HCT116 (cell line): ENCODE results near the gene BRD9. TPM values are rescaled to one million over a fixed set of nuclear protein-coding genes. Genes with fewer than 3 reads are reported as not detected.

Experiments
- ATAC-seq: fragments of 200-7000 bp; cut with Tn5 transposase; 2 replicates; pipeline ENCODE4 v1.9.1; 2020; ENCODE audit warnings: mild to moderate bottlenecking, moderate library complexity
- BruUV-seq: library from RNA; stranded (reverse); fragments of 400-500 nt; replicated peaks from 2 replicates; lab custom pipeline; 2021; lab: Mats Ljungman, UMichigan
- CTCF ChIA-PET: fragments of 300-600 bp; sonication (Branson Sonifier 250); formaldehyde crosslinking; loops from one replicate; lab custom pipeline; 2021; ENCODE audit warnings: antibody characterized with exemption; lab: Charles Lee
- POLR2A ChIA-PET: fragments of 300-600, 350-600 bp; sonication (Branson Sonifier 250); formaldehyde crosslinking; loops from one replicate; lab custom pipeline; 2021; ENCODE audit warnings: antibody characterized with exemption; lab: Charles Lee
- RAD21 ChIA-PET, 2 experiments: fragments of 300-600 bp; sonication (Branson Sonifier 250); formaldehyde crosslinking; loops; one replicate each; lab custom pipeline; 2023; ENCODE audit warnings: low total read pairs in 2 of 2; ENCODE audit not compliant: uncharacterized antibody in 2 of 2, unreplicated experiment in 2 of 2, low non-redundant PET in 1 of 2; lab: Charles Lee
- DNase-seq: peaks from one replicate; pipeline ENCODE4 v3.0.0-alpha.2; 2010; ENCODE audit warnings: low read depth, low spot score
- H2AFZ ChIP-seq: fragments of 200-600 bp; shearing (Covaris generic), sonication (generic); 2 replicates; pipeline ENCODE4 v1.6.1; 2017; ENCODE audit warnings: low read depth, mixed run types, mixed read lengths, antibody characterized with exemption, low read length; ENCODE audit not compliant: poor library complexity, severe bottlenecking
- H3K27ac ChIP-seq: 2 replicates; pipeline ENCODE4 v1.5.1; 2012; ENCODE audit warnings: low read depth, low read length
- H3K27me3 ChIP-seq: fragments of 200-600 bp; sonication (generic); 2 replicates; pipeline ENCODE4 v1.6.1; 2016; ENCODE audit warnings: mixed run types, low read length, mixed read lengths; ENCODE audit not compliant: insufficient read depth
- H3K36me3 ChIP-seq, 2 experiments: fragments of 200-500 bp in 1 of 2; fragments of 200-600 bp in 1 of 2; sonication (Bioruptor generic) in 1 of 2; sonication (generic) in 1 of 2; 2 replicates each; pipeline versions ENCODE4 v1.5.1 to v1.6.1; 2014 to 2016; ENCODE audit warnings: low read length in 2 of 2, inconsistent platforms in 1 of 2, mixed read lengths in 1 of 2, mixed run types in 1 of 2; ENCODE audit not compliant: insufficient read depth in 2 of 2, control insufficient read depth in 1 of 2
- H3K4me1 ChIP-seq, 2 experiments: fragments of 200-600 bp in 1 of 2; sonication (generic) in 1 of 2; 2 replicates each; pipeline versions ENCODE4 v1.5.1 to v1.6.1; 2012 to 2017; ENCODE audit warnings: low read length in 2 of 2, inconsistent platforms in 1 of 2, mild to moderate bottlenecking in 1 of 2, mixed read lengths in 1 of 2, mixed run types in 1 of 2, moderate library complexity in 1 of 2; ENCODE audit not compliant: insufficient read depth in 2 of 2, control insufficient read depth in 1 of 2
- H3K4me2 ChIP-seq: fragments of 200-600 bp; sonication (generic); 2 replicates; pipeline ENCODE4 v1.6.1; 2017; ENCODE audit warnings: mixed run types, low read length, mixed read lengths
- H3K4me3 ChIP-seq, 2 experiments: fragments of 200-600 bp in 1 of 2; sonication (generic) in 1 of 2; replicated peaks in 1 of 2; 2 replicates each; pipeline ENCODE4 v1.5.1; 2011 to 2016; ENCODE audit warnings: low read length in 2 of 2, control low read depth in 1 of 2, low read depth in 1 of 2, mild to moderate bottlenecking in 1 of 2, mixed read lengths in 1 of 2, mixed run types in 1 of 2
- H3K79me2 ChIP-seq: fragments of 200-600 bp; sonication (generic); 2 replicates; pipeline ENCODE4 v1.6.1; 2017; ENCODE audit warnings: mild to moderate bottlenecking, mixed run types, low read length, moderate library complexity, mixed read lengths; ENCODE audit not compliant: insufficient read depth
- H3K9ac ChIP-seq: fragments of 200-600 bp; sonication (generic); 2 replicates; pipeline ENCODE4 v1.6.1; 2016; ENCODE audit warnings: low read length, mixed read lengths
- H3K9me2 ChIP-seq: fragments of 200-600 bp; sonication (generic), shearing (Covaris generic); 2 replicates; pipeline ENCODE4 v1.6.1; 2017; ENCODE audit warnings: mixed run types, mild to moderate bottlenecking, moderate library complexity; ENCODE audit not compliant: insufficient read depth
- H3K9me3 ChIP-seq, 2 experiments: fragments of 200-500 bp in 1 of 2; fragments of 200-600 bp in 1 of 2; sonication (Bioruptor generic) in 1 of 2; sonication (generic) in 1 of 2; 2 replicates each; pipeline ENCODE4 v1.6.1; 2014 to 2017; ENCODE audit warnings: low read length in 2 of 2, mixed read lengths in 2 of 2, inconsistent platforms in 1 of 2, low read depth in 1 of 2, mild to moderate bottlenecking in 1 of 2, mixed run types in 1 of 2, moderate library complexity in 1 of 2; ENCODE audit not compliant: control insufficient read depth in 1 of 2, insufficient read depth in 1 of 2
- H4K20me1 ChIP-seq: fragments of 200-600 bp; sonication (generic), shearing (Covaris generic); 2 replicates; pipeline ENCODE4 v1.6.1; 2017; ENCODE audit warnings: mixed run types, mild to moderate bottlenecking, moderate library complexity; ENCODE audit not compliant: insufficient read depth
- CBX3 ChIP-seq: IDR thresholded peaks from 2 replicates; pipeline ENCODE4 v1.6.1; 2012; ENCODE audit warnings: low read depth
- CEBPB ChIP-seq: IDR thresholded peaks from 2 replicates; pipeline ENCODE4 v1.6.1; 2012; ENCODE audit warnings: low read depth
- EGR1 ChIP-seq: IDR thresholded peaks from 2 replicates; pipeline ENCODE4 v1.6.1; 2012; ENCODE audit warnings: low read depth
- EZH2 ChIP-seq: fragments of 200-600 bp; sonication (generic); IDR thresholded peaks from 2 replicates; pipeline ENCODE4 v1.6.1; 2017; ENCODE audit warnings: antibody characterized with exemption, mixed run types
- FOSL1 ChIP-seq: IDR thresholded peaks from 2 replicates; pipeline ENCODE4 v1.6.1; 2012; ENCODE audit warnings: low read depth
- POLR2AphosphoS5 ChIP-seq: IDR thresholded peaks from 2 replicates; pipeline ENCODE4 v1.6.1; 2011; ENCODE audit warnings: mild to moderate bottlenecking, low read depth, low read length, moderate library complexity
- RAD21 ChIP-seq: IDR thresholded peaks from 2 replicates; pipeline ENCODE4 v1.6.1; 2012; ENCODE audit warnings: low read depth, mild to moderate bottlenecking
- SIN3A ChIP-seq: IDR thresholded peaks from 2 replicates; pipeline ENCODE4 v1.6.1; 2012; ENCODE audit warnings: low read depth
- SP1 ChIP-seq: IDR thresholded peaks from 2 replicates; pipeline ENCODE4 v1.6.1; 2012; ENCODE audit warnings: low read depth
- TCF7L2 ChIP-seq: IDR thresholded peaks from 2 replicates; pipeline ENCODE4 v1.7.0; 2011; ENCODE audit warnings: borderline replicate concordance, inconsistent platforms; ENCODE audit not compliant: insufficient read depth, insufficient read length; ENCODE audit errors: extremely low read depth
- YY1 ChIP-seq: IDR thresholded peaks from 2 replicates; pipeline ENCODE4 v1.6.1; 2011; ENCODE audit warnings: low read length, low read depth, moderate library complexity, mild to moderate bottlenecking; ENCODE audit not compliant: insufficient replicate concordance; ENCODE audit errors: extremely low read depth
- intact Hi-C: fragments of 100-400 bp; cut with micrococcal nuclease; formaldehyde crosslinking; loops from 2 replicates; pipeline ENCODE4 v1.10.0; 2022
- total RNA-seq: library from RNA; stranded (reverse); gene quantifications from one replicate; pipeline ENCODE4 v1.2.1, GENCODE V29; 2021; ENCODE audit not compliant: unreplicated experiment
- TF ChIP-seq, protein P1 (sequence below), 3 experiments: fragments of 200-600 bp in 1 of 3; sonication (generic) in 1 of 3; IDR thresholded peaks in 2 of 3; conservative IDR thresholded peaks in 1 of 3; 2 replicates each; pipeline ENCODE4 v1.5.1; 2012 to 2017; ENCODE audit warnings: low read depth in 2 of 3, low read length in 2 of 3, antibody characterized with exemption in 1 of 3, borderline replicate concordance in 1 of 3, control low read depth in 1 of 3, mild to moderate bottlenecking in 1 of 3, mixed read lengths in 1 of 3, mixed run types in 1 of 3, moderate library complexity in 1 of 3; ENCODE audit not compliant: insufficient read depth in 1 of 3
- TF ChIP-seq, protein P2 (sequence below): IDR thresholded peaks from 2 replicates; pipeline ENCODE4 v1.6.1; 2012

The BRD9 gene
- total RNA-seq, 1 experiment from 2014 or later, result 54.6 TPM

GRCh38 chr5:859391-859790, 33.2 kb downstream of the BRD9 start:
- intact Hi-C loops, result no loop called here
- no peaks in the 10 kb centered on the region for H3K9me2 ChIP-seq
- no peak overlapping the region for H3K4me2 ChIP-seq
- H3K36me3 ChIP-seq, result peaks cover 3 to 9% of the 10 kb centered on the region in 2 experiments; a peak in 2 of 4 replicates
- H3K27ac ChIP-seq, result no peak overlapping the region
- H3K9ac ChIP-seq, result no peak overlapping the region
- no peak overlapping the region for H2AFZ ChIP-seq
- H3K79me2 ChIP-seq, result no peaks in the 10 kb centered on the region
- CTCF ChIA-PET, result no interaction called here
- H4K20me1 ChIP-seq, result no peaks in the 10 kb centered on the region
- H3K27me3 ChIP-seq, result no peaks in the 10 kb centered on the region
- no peak for DNase-seq
- POLR2A ChIA-PET, result no interaction called here
- H3K4me3 ChIP-seq, result no peak overlapping the region
- H3K4me1 ChIP-seq, result no peaks in the 10 kb centered on the region
- no TSS peak for BruUV-seq
- no peak for ATAC-seq
- H3K9me3 ChIP-seq, result no peaks in the 10 kb centered on the region
- RAD21 ChIA-PET, result no interaction called here
- no peak for TF ChIP-seq POLR2AphosphoS5
- TF ChIP-seq SIN3A, result no peak
- TF ChIP-seq, protein P1, sequence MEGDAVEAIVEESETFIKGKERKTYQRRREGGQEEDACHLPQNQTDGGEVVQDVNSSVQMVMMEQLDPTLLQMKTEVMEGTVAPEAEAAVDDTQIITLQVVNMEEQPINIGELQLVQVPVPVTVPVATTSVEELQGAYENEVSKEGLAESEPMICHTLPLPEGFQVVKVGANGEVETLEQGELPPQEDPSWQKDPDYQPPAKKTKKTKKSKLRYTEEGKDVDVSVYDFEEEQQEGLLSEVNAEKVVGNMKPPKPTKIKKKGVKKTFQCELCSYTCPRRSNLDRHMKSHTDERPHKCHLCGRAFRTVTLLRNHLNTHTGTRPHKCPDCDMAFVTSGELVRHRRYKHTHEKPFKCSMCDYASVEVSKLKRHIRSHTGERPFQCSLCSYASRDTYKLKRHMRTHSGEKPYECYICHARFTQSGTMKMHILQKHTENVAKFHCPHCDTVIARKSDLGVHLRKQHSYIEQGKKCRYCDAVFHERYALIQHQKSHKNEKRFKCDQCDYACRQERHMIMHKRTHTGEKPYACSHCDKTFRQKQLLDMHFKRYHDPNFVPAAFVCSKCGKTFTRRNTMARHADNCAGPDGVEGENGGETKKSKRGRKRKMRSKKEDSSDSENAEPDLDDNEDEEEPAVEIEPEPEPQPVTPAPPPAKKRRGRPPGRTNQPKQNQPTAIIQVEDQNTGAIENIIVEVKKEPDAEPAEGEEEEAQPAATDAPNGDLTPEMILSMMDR (IDR thresholded peaks at IDR 0.05 in 2 of 3, conservative IDR thresholded peaks at IDR 0.05 in 1 of 3; ENCODE audit: borderline replicate concordance in 1 of 3, insufficient read depth in 1 of 3, low read depth in 2 of 3, low read length in 2 of 3), result no peak
- TF ChIP-seq EGR1, result no peak
- TF ChIP-seq, protein P2, sequence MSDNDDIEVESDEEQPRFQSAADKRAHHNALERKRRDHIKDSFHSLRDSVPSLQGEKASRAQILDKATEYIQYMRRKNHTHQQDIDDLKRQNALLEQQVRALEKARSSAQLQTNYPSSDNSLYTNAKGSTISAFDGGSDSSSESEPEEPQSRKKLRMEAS, result no peak
- no peak for TF ChIP-seq TCF7L2
- TF ChIP-seq CEBPB, result no peak

- POLR2A ChIA-PET, result no interaction called here
- H3K9me2 ChIP-seq, result no peaks in the 10 kb centered on the region
- no peak overlapping the region for H3K27ac ChIP-seq
- RAD21 ChIA-PET, result no interaction called here
- CTCF ChIA-PET, result no interaction called here
- H3K9ac ChIP-seq, result no peak overlapping the region
- no peak overlapping the region for H2AFZ ChIP-seq
- no peak for ATAC-seq
- H3K79me2 ChIP-seq, result no peaks in the 10 kb centered on the region
- H3K4me2 ChIP-seq, result no peak overlapping the region
- no peak for DNase-seq
- TF ChIP-seq RAD21 (no peak), CBX3 (no peak), SP1 (no peak), EGR1 (no peak), YY1 (no peak), FOSL1 (no peak), EZH2 (no peak)
- TF ChIP-seq, protein P1 (IDR thresholded peaks at IDR 0.05 in 2 of 3, conservative IDR thresholded peaks at IDR 0.05 in 1 of 3; ENCODE audit: borderline replicate concordance in 1 of 3, insufficient read depth in 1 of 3, low read depth in 2 of 3, low read length in 2 of 3), result no peak
- TF ChIP-seq, protein P2, result no peak
- TF ChIP-seq, all 23 proteins: peak for 0
- Histone ChIP-seq H3K4me3 (no peak overlapping the region), H3K36me3 (peaks cover 0 to 4% of the 10 kb centered on the region in 2 experiments; a peak in 1 of 4 replicates), H3K4me1 (no peaks in the 10 kb centered on the region), H3K27me3 (no peaks in the 10 kb centered on the region), H4K20me1 (no peaks in the 10 kb centered on the region), H3K9me3 (no peaks in the 10 kb centered on the region)
- intact Hi-C loops, result no loop called here
- BruUV-seq, result no TSS peak
These were observed 33.9 kb downstream of the BRD9 start for GRCh38 chr5:858726-859125.
